Hepatocyte (in vitro differentiated cells): Measurements from ENCODE around the gene FOLR1.

Experiments
- CTCF ChIP-seq: fragments of 200-600 bp; sonication (generic); IDR thresholded peaks from 2 replicates; pipeline ENCODE4 v1.5.1; 2016; ENCODE audit warnings: antibody characterized with exemption, mild to moderate bottlenecking; ENCODE audit not compliant: poor library complexity
- EZH2 ChIP-seq: fragments of 200-600 bp; sonication (generic); IDR thresholded peaks from 2 replicates; pipeline ENCODE4 v1.6.1; 2016; ENCODE audit warnings: antibody characterized with exemption, mild to moderate bottlenecking, borderline replicate concordance
- EZH2phosphoT487 ChIP-seq: fragments of 200-600 bp; sonication (generic); IDR thresholded peaks from one replicate; pipeline ENCODE4 v1.6.1; 2018; ENCODE audit warnings: antibody characterized with exemption, mild to moderate bottlenecking, low read depth, moderate library complexity; ENCODE audit not compliant: unreplicated experiment, severe bottlenecking

DNA sequence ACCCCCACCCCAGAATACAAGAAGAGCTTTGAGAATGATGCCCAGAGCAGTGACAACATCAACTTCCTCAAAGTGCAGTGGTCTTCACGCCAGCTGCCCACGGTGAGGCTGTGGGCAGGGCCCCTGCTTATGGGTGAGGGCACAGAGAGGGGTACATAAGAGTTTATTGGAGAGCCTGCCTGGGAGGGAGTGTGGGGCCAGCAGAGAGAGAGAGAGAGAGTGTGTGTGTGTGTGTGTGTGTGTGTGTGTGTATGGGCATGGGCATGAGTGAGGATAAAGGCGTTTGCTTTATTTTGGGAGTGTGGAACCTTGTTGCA, 42.5 kb downstream of the FOLR1 start:
- TF ChIP-seq CTCF (no peak), EZH2phosphoT487 (no peak), EZH2 (no peak)
